Measurements from ENCODE around the gene GNAS.

DNA sequence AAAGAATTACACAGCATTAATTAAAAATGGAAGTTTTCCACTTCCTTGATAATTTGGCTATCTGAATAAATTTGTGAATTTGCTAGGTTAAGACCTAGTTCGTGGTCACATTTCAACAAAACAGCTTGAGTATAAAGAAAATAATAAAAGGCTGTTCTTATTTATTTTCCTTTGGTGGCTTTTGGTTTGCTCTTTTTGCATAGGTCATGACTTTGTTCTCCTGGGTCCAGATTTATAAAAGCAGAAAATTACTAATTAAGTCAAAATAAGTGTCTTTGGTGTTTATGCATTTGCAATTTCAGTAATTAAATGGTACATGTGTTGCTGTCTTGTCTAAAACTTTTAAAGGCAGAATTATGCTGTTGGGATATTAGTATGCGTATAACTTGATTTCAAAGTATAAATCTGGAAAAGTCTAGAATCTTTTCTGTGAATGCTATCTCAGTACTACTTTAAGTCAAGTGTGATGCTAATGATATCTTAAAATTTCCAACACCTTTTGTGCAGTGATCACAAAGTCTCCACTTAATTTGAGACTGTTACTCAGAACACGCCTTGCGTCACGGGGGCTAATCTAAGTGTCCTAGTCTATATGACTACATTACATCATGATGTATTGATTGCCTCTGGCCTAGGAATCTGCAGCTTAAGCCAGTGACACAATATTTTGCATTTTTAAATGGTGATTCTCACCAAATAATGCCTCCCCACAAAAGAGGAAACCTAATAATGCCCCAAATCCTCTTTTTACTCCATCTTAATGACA is 41.0 kb downstream of the GNAS start:
- TF ChIP-seq, protein P1, sequence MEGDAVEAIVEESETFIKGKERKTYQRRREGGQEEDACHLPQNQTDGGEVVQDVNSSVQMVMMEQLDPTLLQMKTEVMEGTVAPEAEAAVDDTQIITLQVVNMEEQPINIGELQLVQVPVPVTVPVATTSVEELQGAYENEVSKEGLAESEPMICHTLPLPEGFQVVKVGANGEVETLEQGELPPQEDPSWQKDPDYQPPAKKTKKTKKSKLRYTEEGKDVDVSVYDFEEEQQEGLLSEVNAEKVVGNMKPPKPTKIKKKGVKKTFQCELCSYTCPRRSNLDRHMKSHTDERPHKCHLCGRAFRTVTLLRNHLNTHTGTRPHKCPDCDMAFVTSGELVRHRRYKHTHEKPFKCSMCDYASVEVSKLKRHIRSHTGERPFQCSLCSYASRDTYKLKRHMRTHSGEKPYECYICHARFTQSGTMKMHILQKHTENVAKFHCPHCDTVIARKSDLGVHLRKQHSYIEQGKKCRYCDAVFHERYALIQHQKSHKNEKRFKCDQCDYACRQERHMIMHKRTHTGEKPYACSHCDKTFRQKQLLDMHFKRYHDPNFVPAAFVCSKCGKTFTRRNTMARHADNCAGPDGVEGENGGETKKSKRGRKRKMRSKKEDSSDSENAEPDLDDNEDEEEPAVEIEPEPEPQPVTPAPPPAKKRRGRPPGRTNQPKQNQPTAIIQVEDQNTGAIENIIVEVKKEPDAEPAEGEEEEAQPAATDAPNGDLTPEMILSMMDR (IDR thresholded peaks at IDR 0.05): no peak
- no peak for TF ChIP-seq POLR2A (IDR thresholded peaks at IDR 0.05)

Data from thyroid gland (tissue), 4 donors.